Chondrocyte (in vitro differentiated cells): Measurements from ENCODE around the gene USH2A. TPM values are rescaled to one million over a fixed set of nuclear protein-coding genes. Genes with fewer than 3 reads are reported as not detected.

Experiments
- DNase-seq: peaks from one replicate; pipeline ENCODE4 v3.0.0; 2021; ENCODE audit warnings: mixed read lengths, low spot score
- H3K27ac Mint-ChIP-seq: one replicate; pipeline ENCODE4 v1.8.0; 2021; ENCODE audit warnings: mild to moderate bottlenecking, moderate library complexity, mixed read lengths; ENCODE audit not compliant: unreplicated experiment
- H3K27me3 Mint-ChIP-seq: 2 replicates; pipeline ENCODE4 v1.8.0; 2021; ENCODE audit warnings: low read depth, mixed read lengths
- H3K36me3 Mint-ChIP-seq: 2 replicates; pipeline ENCODE4 v1.8.0; 2021; ENCODE audit warnings: low read depth, mixed read lengths
- H3K4me1 Mint-ChIP-seq: 2 replicates; pipeline ENCODE4 v1.8.0; 2021; ENCODE audit warnings: low read depth, mild to moderate bottlenecking, mixed read lengths
- H3K4me3 Mint-ChIP-seq: one replicate; pipeline ENCODE4 v1.8.0; 2021; ENCODE audit warnings: mild to moderate bottlenecking, moderate library complexity, mixed read lengths; ENCODE audit not compliant: unreplicated experiment
- H3K9me3 Mint-ChIP-seq: 2 replicates; pipeline ENCODE4 v1.8.0; 2021; ENCODE audit warnings: low read depth, mixed read lengths
- total RNA-seq: library from RNA; stranded (reverse); gene quantifications from 3 replicates; pipeline ENCODE4 v1.2.1, GENCODE V29; 2021
- TF ChIP-seq, protein P1 (sequence below): fragments of 200-600 bp; sonication (generic); IDR thresholded peaks from 2 replicates; pipeline ENCODE4 v1.5.0; 2021; ENCODE audit warnings: antibody characterized with exemption, mild to moderate bottlenecking, moderate library complexity

Gene USH2A
- total RNA-seq, 1 donor from 2014 or later: not detected

DNA sequence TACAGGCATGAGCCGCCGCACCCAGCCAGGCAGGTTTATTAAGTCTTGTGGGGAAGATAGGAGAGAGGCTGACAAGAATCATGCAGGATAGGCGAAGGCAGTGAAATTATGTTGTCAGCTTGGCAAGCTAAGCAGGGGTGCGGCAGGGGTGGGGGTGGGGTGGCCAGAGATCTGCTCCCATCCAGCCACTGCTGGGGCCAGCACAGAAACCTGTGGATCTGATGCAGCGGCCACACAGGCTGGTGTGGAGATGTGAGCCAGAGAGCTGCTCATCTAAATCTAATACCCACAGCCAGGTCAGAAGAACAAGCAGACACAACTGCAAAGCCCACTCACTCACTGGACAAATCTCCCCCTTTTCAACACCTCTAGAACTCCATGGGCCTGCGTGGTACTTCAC, 787.4 kb downstream of the USH2A start:
- H3K36me3 Mint-ChIP-seq: no peaks in the 10 kb centered on the region
- H3K4me1 Mint-ChIP-seq: peaks cover 16% of the 10 kb centered on the region
- no peak for DNase-seq
- H3K27me3 Mint-ChIP-seq: peaks cover 6% of the 10 kb centered on the region
- TF ChIP-seq, protein P1, sequence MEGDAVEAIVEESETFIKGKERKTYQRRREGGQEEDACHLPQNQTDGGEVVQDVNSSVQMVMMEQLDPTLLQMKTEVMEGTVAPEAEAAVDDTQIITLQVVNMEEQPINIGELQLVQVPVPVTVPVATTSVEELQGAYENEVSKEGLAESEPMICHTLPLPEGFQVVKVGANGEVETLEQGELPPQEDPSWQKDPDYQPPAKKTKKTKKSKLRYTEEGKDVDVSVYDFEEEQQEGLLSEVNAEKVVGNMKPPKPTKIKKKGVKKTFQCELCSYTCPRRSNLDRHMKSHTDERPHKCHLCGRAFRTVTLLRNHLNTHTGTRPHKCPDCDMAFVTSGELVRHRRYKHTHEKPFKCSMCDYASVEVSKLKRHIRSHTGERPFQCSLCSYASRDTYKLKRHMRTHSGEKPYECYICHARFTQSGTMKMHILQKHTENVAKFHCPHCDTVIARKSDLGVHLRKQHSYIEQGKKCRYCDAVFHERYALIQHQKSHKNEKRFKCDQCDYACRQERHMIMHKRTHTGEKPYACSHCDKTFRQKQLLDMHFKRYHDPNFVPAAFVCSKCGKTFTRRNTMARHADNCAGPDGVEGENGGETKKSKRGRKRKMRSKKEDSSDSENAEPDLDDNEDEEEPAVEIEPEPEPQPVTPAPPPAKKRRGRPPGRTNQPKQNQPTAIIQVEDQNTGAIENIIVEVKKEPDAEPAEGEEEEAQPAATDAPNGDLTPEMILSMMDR: no peak
- no peak overlapping the region for H3K4me3 Mint-ChIP-seq
- no peak overlapping the region for H3K27ac Mint-ChIP-seq
- H3K9me3 Mint-ChIP-seq: no peaks in the 10 kb centered on the region

DNA sequence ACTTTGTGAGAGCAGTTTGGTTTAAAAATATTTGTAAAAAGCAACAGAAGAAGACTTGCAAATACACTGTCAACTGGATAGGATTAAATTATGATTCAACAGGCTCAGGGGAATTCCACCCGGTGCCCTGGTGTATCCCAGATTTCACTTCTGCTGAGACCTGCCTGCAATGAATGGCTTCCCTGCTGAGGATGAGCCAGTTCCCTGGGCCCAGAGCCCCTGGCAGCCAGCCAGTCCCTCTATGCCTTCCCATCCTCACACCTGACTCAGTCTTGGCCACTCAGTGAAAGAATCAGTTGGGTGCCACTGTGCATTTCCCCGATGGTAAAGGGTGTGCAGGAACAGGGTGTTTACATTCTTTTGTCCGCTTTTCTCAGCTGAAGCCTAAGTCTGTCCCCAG, 791.8 kb downstream of the USH2A start:
- TF ChIP-seq, protein P1: no peak
- DNase-seq: no peak
- peaks cover 6% of the 10 kb centered on the region for H3K4me1 Mint-ChIP-seq
- H3K27me3 Mint-ChIP-seq: no peaks in the 10 kb centered on the region
- H3K9me3 Mint-ChIP-seq: no peaks in the 10 kb centered on the region
- H3K27ac Mint-ChIP-seq: no peak overlapping the region
- H3K4me3 Mint-ChIP-seq: no peak overlapping the region
- no peaks in the 10 kb centered on the region for H3K36me3 Mint-ChIP-seq

DNA sequence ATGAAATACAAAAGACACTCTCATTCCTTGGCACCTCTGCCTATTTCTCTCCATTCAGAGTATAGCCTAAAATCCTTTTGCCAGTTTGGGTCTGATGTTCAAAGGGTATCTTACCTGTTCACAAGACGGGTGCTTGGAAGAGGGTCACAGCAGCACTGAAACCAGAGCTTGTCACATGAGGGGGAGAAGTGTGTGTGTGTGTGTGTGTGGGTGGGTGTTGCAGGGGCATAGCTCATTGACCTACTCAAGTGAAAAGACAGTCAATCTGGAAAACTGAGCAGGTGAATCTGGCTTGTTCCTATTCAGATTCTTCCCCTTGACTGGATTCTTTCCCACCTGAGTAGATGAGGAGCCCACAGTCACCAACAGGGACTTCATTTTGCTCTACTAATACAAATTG, 792.2 kb downstream of the USH2A start:
- no peak overlapping the region for H3K4me3 Mint-ChIP-seq
- no peak overlapping the region for H3K27ac Mint-ChIP-seq
- H3K9me3 Mint-ChIP-seq: no peaks in the 10 kb centered on the region

DNA sequence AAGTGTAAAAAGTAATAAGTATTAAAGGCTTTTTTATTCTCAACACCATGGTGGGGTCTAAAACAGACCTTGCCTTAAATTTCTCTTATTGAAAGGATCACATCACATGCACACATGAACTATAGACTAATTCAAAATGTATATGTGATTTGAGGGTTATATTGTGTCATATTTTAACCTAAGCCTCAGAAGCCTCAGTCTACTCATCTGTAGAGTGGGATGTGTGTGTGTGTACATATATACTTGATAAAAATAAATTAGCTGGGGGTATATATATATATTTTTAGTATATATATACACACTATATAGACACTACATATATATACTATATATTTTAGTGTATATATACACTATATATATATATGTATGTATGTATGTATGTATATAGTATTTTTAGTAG, 797.3 kb downstream of the USH2A start:
- DNase-seq: no peak
- Mint-ChIP-seq H3K4me3 (no peak overlapping the region), H3K4me1 (no peaks in the 10 kb centered on the region), H3K27ac (no peak overlapping the region), H3K27me3 (no peaks in the 10 kb centered on the region), H3K36me3 (peaks cover 7% of the 10 kb centered on the region), H3K9me3 (no peaks in the 10 kb centered on the region)
- TF ChIP-seq, protein P1: no peak

More for the DNA sequence above, 792.2 kb downstream of the USH2A start:
- H3K36me3 Mint-ChIP-seq: no peaks in the 10 kb centered on the region
- H3K27me3 Mint-ChIP-seq: no peaks in the 10 kb centered on the region
- no peak for DNase-seq
- peaks cover 2% of the 10 kb centered on the region for H3K4me1 Mint-ChIP-seq
- TF ChIP-seq, protein P1: no peak

DNA sequence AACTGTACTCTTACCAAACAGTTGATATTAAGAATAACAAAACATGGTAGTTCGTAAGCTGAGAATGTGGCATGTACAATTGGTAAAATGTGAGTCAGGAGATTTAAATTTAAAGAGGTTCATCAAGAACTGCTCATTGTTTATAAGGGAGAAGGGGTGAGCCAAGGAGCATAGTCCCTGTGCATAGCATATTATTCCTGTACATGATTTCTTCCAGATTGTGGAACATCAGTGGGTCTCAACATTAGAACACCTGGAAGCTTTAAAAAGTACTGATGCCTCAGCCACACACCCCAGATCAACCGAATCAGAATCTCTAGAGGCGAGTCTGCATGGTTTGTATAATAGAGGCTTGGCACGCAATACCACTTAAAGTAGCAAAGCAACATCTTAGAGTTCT, 800.1 kb downstream of the USH2A start:
- DNase-seq: no peak

More for the DNA sequence above, 800.1 kb downstream of the USH2A start:
- Mint-ChIP-seq H3K27ac (no peak overlapping the region), H3K4me1 (no peaks in the 10 kb centered on the region), H3K36me3 (peaks cover 22% of the 10 kb centered on the region), H3K4me3 (no peak overlapping the region), H3K27me3 (no peaks in the 10 kb centered on the region), H3K9me3 (no peaks in the 10 kb centered on the region)
- TF ChIP-seq, protein P1: no peak
